HuH-7 (cell line): ENCODE results near the gene C9orf85.
"Not testable (repeated sequence)": the region's sequence is repeated elsewhere in the genome, so short reads cannot be mapped to it uniquely, and the experiment has no call there.

ENCODE experiments used
- DNase-seq: peaks from one replicate; pipeline ENCODE4 v3.0.0; 2011; ENCODE audit warnings: low spot score

The C9orf85 gene

GRCh38 chr9:71944754-71945375 is 33.4 kb downstream of the C9orf85 start:
- DNase-seq: no peak

GRCh38 chr9:71954652-71955051 is 43.2 kb downstream of the C9orf85 start:
- not testable (repeated sequence) for DNase-seq

- DNase-seq: no peak
Observed at GRCh38 chr9:71955300-71955915, 44.0 kb downstream of the C9orf85 start.

DNA sequence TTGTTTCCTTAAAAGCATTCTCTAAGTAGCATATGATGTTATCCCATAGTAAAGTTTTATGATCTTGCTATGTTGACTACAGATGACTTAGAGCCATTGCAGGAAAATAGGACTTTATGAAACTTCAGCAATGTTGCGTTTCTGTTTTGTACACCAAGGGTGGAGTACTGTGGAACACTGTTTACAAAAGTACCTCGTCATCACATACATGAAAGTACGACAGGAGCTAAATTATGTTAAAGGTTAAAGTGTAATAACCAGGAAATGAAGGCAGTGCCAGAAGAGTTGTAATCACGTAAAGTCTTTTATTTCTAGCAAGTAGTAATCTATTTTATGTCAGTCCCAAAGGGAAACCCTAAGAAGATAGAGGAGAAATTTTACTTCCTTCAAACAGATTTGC is 50.9 kb downstream of the C9orf85 start:
- no peak for DNase-seq

GRCh38 chr9:71963471-71963996 is 52.1 kb downstream of the C9orf85 start:
- DNase-seq: not testable (repeated sequence)

GRCh38 chr9:71965403-71965802 is 54.0 kb downstream of the C9orf85 start:
- DNase-seq: no peak

DNA sequence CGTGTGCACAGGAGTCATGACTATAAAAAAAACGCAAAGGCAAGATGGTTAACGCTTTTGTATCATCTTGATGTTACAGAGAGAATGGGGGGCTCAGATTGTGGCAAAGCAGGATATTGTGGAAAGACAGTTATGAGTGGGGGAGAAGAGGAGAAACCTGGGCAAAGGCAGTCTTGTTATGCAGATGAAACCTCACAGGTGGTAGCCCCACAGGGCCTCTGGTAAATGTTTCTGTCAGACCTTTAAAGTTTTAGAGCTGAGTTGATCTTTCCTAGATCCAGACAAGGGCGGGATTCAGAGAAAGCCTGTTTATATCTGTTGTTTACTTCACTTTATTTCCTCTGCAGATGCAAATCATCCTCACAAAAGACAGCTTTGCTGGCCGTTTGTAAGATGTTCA is 55.2 kb downstream of the C9orf85 start:
- DNase-seq: no peak

GRCh38 chr9:71968541-71969090 is 57.2 kb downstream of the C9orf85 start:
- DNase-seq: no peak

- no peak for DNase-seq
Observed at GRCh38 chr9:71975833-71976232, 64.4 kb downstream of the C9orf85 start.

DNA sequence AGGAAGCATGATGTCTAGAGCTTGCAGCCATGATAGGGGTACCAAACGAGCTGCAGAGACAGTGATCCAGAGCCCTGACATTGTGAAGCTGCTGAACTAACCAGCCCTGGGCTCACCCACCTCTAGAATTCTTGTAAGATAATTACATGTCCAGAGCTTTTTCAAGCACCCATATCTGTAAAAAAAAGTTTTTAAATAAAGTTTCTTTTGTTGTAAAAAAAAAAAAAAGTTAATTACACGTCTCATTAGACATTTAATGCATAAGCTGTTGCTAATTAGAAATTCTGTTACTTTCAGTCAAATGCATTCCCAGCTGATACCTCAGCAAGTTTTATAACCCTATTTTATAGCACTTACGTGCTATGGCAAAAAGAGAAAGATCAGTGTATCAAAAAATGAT is 65.6 kb downstream of the C9orf85 start:
- no peak for DNase-seq

- no peak for DNase-seq
Observed at GRCh38 chr9:71980266-71981190, 69.1 kb downstream of the C9orf85 start.

DNA sequence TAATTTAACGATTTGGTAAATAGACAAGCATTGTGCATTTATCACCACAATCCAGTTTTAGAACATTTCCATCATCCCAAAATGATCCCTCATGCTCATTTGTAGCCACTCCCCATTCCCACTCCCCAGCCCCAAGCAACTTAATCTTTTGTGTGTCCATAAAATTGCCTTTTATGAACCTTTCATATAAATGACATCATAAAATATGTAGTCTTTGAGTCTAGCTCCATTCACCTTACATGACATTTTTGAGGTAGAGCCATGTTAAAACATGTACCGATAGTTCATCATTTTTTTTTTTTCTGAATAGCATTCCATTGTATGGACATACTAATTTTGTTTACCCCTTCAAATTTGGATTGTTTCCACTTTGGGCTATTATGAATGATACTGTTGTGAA is 70.5 kb downstream of the C9orf85 start:
- DNase-seq: no peak

GRCh38 chr9:71984403-71984802 is 73.0 kb downstream of the C9orf85 start:
- DNase-seq: no peak

- no peak for DNase-seq
Observed at GRCh38 chr9:71984831-71985281, 73.4 kb downstream of the C9orf85 start.

- peak; percentile 34 for DNase-seq
Observed at GRCh38 chr9:71985297-71985911, 74.0 kb downstream of the C9orf85 start.

DNA sequence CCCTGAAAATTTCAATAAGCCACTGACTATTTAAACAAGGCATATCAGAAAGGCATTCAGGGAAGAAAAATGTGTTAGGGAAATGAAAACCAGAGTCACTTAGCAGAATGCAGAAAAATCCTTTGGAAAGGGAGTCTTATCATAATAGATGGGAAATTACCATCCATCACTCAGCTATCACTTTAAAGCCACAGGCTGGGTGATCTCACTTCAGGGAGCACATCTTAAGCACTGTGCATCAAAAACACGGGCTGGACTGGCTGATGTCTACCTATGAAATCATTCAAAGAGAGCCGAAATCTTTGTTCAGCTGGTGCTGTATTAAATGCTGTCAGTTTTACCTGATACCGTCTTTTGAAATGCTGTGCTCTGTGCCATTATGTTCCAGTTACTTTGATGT is 75.5 kb downstream of the C9orf85 start:
- no peak for DNase-seq

GRCh38 chr9:71987471-71988371 is 76.3 kb downstream of the C9orf85 start:
- DNase-seq: no peak

- DNase-seq: no peak
Observed at GRCh38 chr9:71990466-71990865, 79.0 kb downstream of the C9orf85 start.

GRCh38 chr9:72005451-72005850 is 94.0 kb downstream of the C9orf85 start:
- DNase-seq: no peak

- DNase-seq: no peak
Observed at GRCh38 chr9:72006501-72006900, 95.1 kb downstream of the C9orf85 start.

- not testable (repeated sequence) for DNase-seq
Observed at GRCh38 chr9:72007726-72008125, 96.3 kb downstream of the C9orf85 start.
